Measurements from ENCODE around the gene CTSE. TPM values are rescaled to one million over a fixed set of nuclear protein-coding genes. Genes with fewer than 3 reads are reported as not detected.

CTSE gene
- total RNA-seq, 1 donor from 2014 or later, result 0.52 TPM

- Histone ChIP-seq H3K9ac (ENCODE audit: low read depth in 1 of 3, low read length in 3 of 3) (no peak overlapping the region), H3K4me3 (ENCODE audit: low read length in 3 of 3) (no peak overlapping the region), H3K27ac (ENCODE audit: low read depth, low read length) (no peak overlapping the region), H3K27me3 (ENCODE audit: control insufficient read depth in 3 of 3, insufficient read depth in 3 of 3, low read length in 3 of 3) (no peaks in the 10 kb centered on the region), H3K4me1 (ENCODE audit: control insufficient read depth in 3 of 3, insufficient read depth in 3 of 3, low read length in 3 of 3) (peaks cover 2 to 6% (median 4%) of the 10 kb centered on the region in 3 donors), H3K9me3 (ENCODE audit: control insufficient read depth in 3 of 3, low read length in 3 of 3) (no peaks in the 10 kb centered on the region), H3K36me3 (ENCODE audit: control insufficient read depth in 3 of 3, insufficient read depth in 3 of 3, low read length in 3 of 3) (no peaks in the 10 kb centered on the region)
Observed at GRCh38 chr1:206050655-206051235, 27.1 kb upstream of the CTSE start.

GRCh38 chr1:206049919-206050600, 26.4 kb upstream of the CTSE start:
- Histone ChIP-seq H3K36me3 (ENCODE audit: control insufficient read depth in 3 of 3, insufficient read depth in 3 of 3, low read length in 3 of 3) (no peaks in the 10 kb centered on the region), H3K27ac (ENCODE audit: low read depth, low read length) (no peak overlapping the region), H3K27me3 (ENCODE audit: control insufficient read depth in 3 of 3, insufficient read depth in 3 of 3, low read length in 3 of 3) (no peaks in the 10 kb centered on the region), H3K4me3 (ENCODE audit: low read length in 3 of 3) (no peak overlapping the region), H3K4me1 (ENCODE audit: control insufficient read depth in 3 of 3, insufficient read depth in 3 of 3, low read length in 3 of 3) (peaks cover 2 to 6% (median 4%) of the 10 kb centered on the region in 3 donors), H3K9ac (ENCODE audit: low read depth in 1 of 3, low read length in 3 of 3) (no peak overlapping the region), H3K9me3 (ENCODE audit: control insufficient read depth in 3 of 3, low read length in 3 of 3) (no peaks in the 10 kb centered on the region)

GRCh38 chr1:206049293-206049692, 25.6 kb upstream of the CTSE start:
- Histone ChIP-seq H3K4me1 (ENCODE audit: control insufficient read depth in 3 of 3, insufficient read depth in 3 of 3, low read length in 3 of 3) (peaks cover 2 to 6% (median 4%) of the 10 kb centered on the region in 3 donors), H3K27me3 (ENCODE audit: control insufficient read depth in 3 of 3, insufficient read depth in 3 of 3, low read length in 3 of 3) (no peaks in the 10 kb centered on the region), H3K9me3 (ENCODE audit: control insufficient read depth in 3 of 3, low read length in 3 of 3) (no peaks in the 10 kb centered on the region), H3K27ac (ENCODE audit: low read depth, low read length) (no peak overlapping the region), H3K36me3 (ENCODE audit: control insufficient read depth in 3 of 3, insufficient read depth in 3 of 3, low read length in 3 of 3) (no peaks in the 10 kb centered on the region), H3K9ac (ENCODE audit: low read depth in 1 of 3, low read length in 3 of 3) (no peak overlapping the region), H3K4me3 (ENCODE audit: low read length in 3 of 3) (no peak overlapping the region)

GRCh38 chr1:206048582-206048981, 24.9 kb upstream of the CTSE start:
- Histone ChIP-seq H3K9ac (ENCODE audit: low read depth in 1 of 3, low read length in 3 of 3) (no peak overlapping the region), H3K4me3 (ENCODE audit: low read length in 3 of 3) (no peak overlapping the region), H3K9me3 (ENCODE audit: control insufficient read depth in 3 of 3, low read length in 3 of 3) (no peaks in the 10 kb centered on the region), H3K27ac (ENCODE audit: low read depth, low read length) (no peak overlapping the region), H3K4me1 (ENCODE audit: control insufficient read depth in 3 of 3, insufficient read depth in 3 of 3, low read length in 3 of 3) (peaks cover 2 to 6% (median 4%) of the 10 kb centered on the region in 3 donors), H3K27me3 (ENCODE audit: control insufficient read depth in 3 of 3, insufficient read depth in 3 of 3, low read length in 3 of 3) (no peaks in the 10 kb centered on the region), H3K36me3 (ENCODE audit: control insufficient read depth in 3 of 3, insufficient read depth in 3 of 3, low read length in 3 of 3) (no peaks in the 10 kb centered on the region)

- H3K9me3 ChIP-seq (ENCODE audit: control insufficient read depth in 3 of 3, low read length in 3 of 3), result no peaks in the 10 kb centered on the region
- no peaks in the 10 kb centered on the region for H3K36me3 ChIP-seq (ENCODE audit: control insufficient read depth in 3 of 3, insufficient read depth in 3 of 3, low read length in 3 of 3)
- no peak overlapping the region for H3K4me3 ChIP-seq (ENCODE audit: low read length in 3 of 3)
- H3K4me1 ChIP-seq (ENCODE audit: control insufficient read depth in 3 of 3, insufficient read depth in 3 of 3, low read length in 3 of 3), result no peaks in the 10 kb centered on the region
- H3K27ac ChIP-seq (ENCODE audit: low read depth, low read length), result no peak overlapping the region
- H3K9ac ChIP-seq (ENCODE audit: low read depth in 1 of 3, low read length in 3 of 3), result no peak overlapping the region
- no peaks in the 10 kb centered on the region for H3K27me3 ChIP-seq (ENCODE audit: control insufficient read depth in 3 of 3, insufficient read depth in 3 of 3, low read length in 3 of 3)
Observed at GRCh38 chr1:206047271-206047670, 23.6 kb upstream of the CTSE start.

GRCh38 chr1:206041640-206042039, 17.9 kb upstream of the CTSE start:
- Histone ChIP-seq H3K27ac (ENCODE audit: low read depth, low read length) (no peak overlapping the region), H3K9me3 (ENCODE audit: control insufficient read depth in 3 of 3, low read length in 3 of 3) (no peaks in the 10 kb centered on the region), H3K9ac (ENCODE audit: low read depth in 1 of 3, low read length in 3 of 3) (no peak overlapping the region), H3K4me3 (ENCODE audit: low read length in 3 of 3) (no peak overlapping the region), H3K27me3 (ENCODE audit: control insufficient read depth in 3 of 3, insufficient read depth in 3 of 3, low read length in 3 of 3) (peaks cover 0 to 8% (median 6%) of the 10 kb centered on the region in 3 donors), H3K36me3 (ENCODE audit: control insufficient read depth in 3 of 3, insufficient read depth in 3 of 3, low read length in 3 of 3) (no peaks in the 10 kb centered on the region), H3K4me1 (ENCODE audit: control insufficient read depth in 3 of 3, insufficient read depth in 3 of 3, low read length in 3 of 3) (no peaks in the 10 kb centered on the region)

- H3K36me3 ChIP-seq (ENCODE audit: control insufficient read depth in 3 of 3, insufficient read depth in 3 of 3, low read length in 3 of 3), result no peaks in the 10 kb centered on the region
- no peaks in the 10 kb centered on the region for H3K9me3 ChIP-seq (ENCODE audit: control insufficient read depth in 3 of 3, low read length in 3 of 3)
- no peaks in the 10 kb centered on the region for H3K4me1 ChIP-seq (ENCODE audit: control insufficient read depth in 3 of 3, insufficient read depth in 3 of 3, low read length in 3 of 3)
- peaks cover 0 to 8% (median 6%) of the 10 kb centered on the region in 3 donors for H3K27me3 ChIP-seq (ENCODE audit: control insufficient read depth in 3 of 3, insufficient read depth in 3 of 3, low read length in 3 of 3)
- H3K4me3 ChIP-seq (ENCODE audit: low read length in 3 of 3), result no peak overlapping the region
- no peak overlapping the region for H3K9ac ChIP-seq (ENCODE audit: low read depth in 1 of 3, low read length in 3 of 3)
- no peak overlapping the region for H3K27ac ChIP-seq (ENCODE audit: low read depth, low read length)
Observed at GRCh38 chr1:206040328-206040727, 16.6 kb upstream of the CTSE start.

GRCh38 chr1:206039046-206039973, 15.6 kb upstream of the CTSE start:
- Histone ChIP-seq H3K27me3 (ENCODE audit: control insufficient read depth in 3 of 3, insufficient read depth in 3 of 3, low read length in 3 of 3) (peaks cover 0 to 8% (median 6%) of the 10 kb centered on the region in 3 donors), H3K4me3 (ENCODE audit: low read length in 3 of 3) (no peak overlapping the region), H3K9me3 (ENCODE audit: control insufficient read depth in 3 of 3, low read length in 3 of 3) (no peaks in the 10 kb centered on the region), H3K9ac (ENCODE audit: low read depth in 1 of 3, low read length in 3 of 3) (no peak overlapping the region), H3K36me3 (ENCODE audit: control insufficient read depth in 3 of 3, insufficient read depth in 3 of 3, low read length in 3 of 3) (no peaks in the 10 kb centered on the region), H3K4me1 (ENCODE audit: control insufficient read depth in 3 of 3, insufficient read depth in 3 of 3, low read length in 3 of 3) (no peaks in the 10 kb centered on the region), H3K27ac (ENCODE audit: low read depth, low read length) (no peak overlapping the region)

GRCh38 chr1:206037581-206037980, 13.9 kb upstream of the CTSE start:
- no peaks in the 10 kb centered on the region for H3K9me3 ChIP-seq (ENCODE audit: control insufficient read depth in 3 of 3, low read length in 3 of 3)
- no peak overlapping the region for H3K9ac ChIP-seq (ENCODE audit: low read depth in 1 of 3, low read length in 3 of 3)
- H3K27ac ChIP-seq (ENCODE audit: low read depth, low read length), result no peak overlapping the region
- H3K4me1 ChIP-seq (ENCODE audit: control insufficient read depth in 3 of 3, insufficient read depth in 3 of 3, low read length in 3 of 3), result no peaks in the 10 kb centered on the region
- H3K27me3 ChIP-seq (ENCODE audit: control insufficient read depth in 3 of 3, insufficient read depth in 3 of 3, low read length in 3 of 3), result peaks cover 0 to 8% (median 6%) of the 10 kb centered on the region in 3 donors
- H3K4me3 ChIP-seq (ENCODE audit: low read length in 3 of 3), result no peak overlapping the region
- no peaks in the 10 kb centered on the region for H3K36me3 ChIP-seq (ENCODE audit: control insufficient read depth in 3 of 3, insufficient read depth in 3 of 3, low read length in 3 of 3)
